HCT116 (cell line): ENCODE measurements around the gene CPEB1. TPM values are rescaled to one million over a fixed set of nuclear protein-coding genes. Genes with fewer than 3 reads are reported as not detected.

Experiments
- ATAC-seq: fragments of 200-7000 bp; cut with Tn5 transposase; 2 replicates; pipeline ENCODE4 v1.9.1; 2020; ENCODE audit warnings: mild to moderate bottlenecking, moderate library complexity
- BruUV-seq: library from RNA; stranded (reverse); fragments of 400-500 nt; replicated peaks from 2 replicates; lab custom pipeline; 2021; lab: Mats Ljungman, UMichigan
- CTCF ChIA-PET: fragments of 300-600 bp; sonication (Branson Sonifier 250); formaldehyde crosslinking; loops from one replicate; lab custom pipeline; 2021; ENCODE audit warnings: antibody characterized with exemption; lab: Charles Lee
- POLR2A ChIA-PET: fragments of 300-600, 350-600 bp; sonication (Branson Sonifier 250); formaldehyde crosslinking; loops from one replicate; lab custom pipeline; 2021; ENCODE audit warnings: antibody characterized with exemption; lab: Charles Lee
- RAD21 ChIA-PET, 2 experiments: fragments of 300-600 bp; sonication (Branson Sonifier 250); formaldehyde crosslinking; loops; one replicate each; lab custom pipeline; 2023; ENCODE audit warnings: low total read pairs in 2 of 2; ENCODE audit not compliant: uncharacterized antibody in 2 of 2, unreplicated experiment in 2 of 2, low non-redundant PET in 1 of 2; lab: Charles Lee
- DNase-seq: peaks from one replicate; pipeline ENCODE4 v3.0.0-alpha.2; 2010; ENCODE audit warnings: low read depth, low spot score
- H2AFZ ChIP-seq: fragments of 200-600 bp; shearing (Covaris generic), sonication (generic); 2 replicates; pipeline ENCODE4 v1.6.1; 2017; ENCODE audit warnings: low read depth, mixed run types, mixed read lengths, antibody characterized with exemption, low read length; ENCODE audit not compliant: poor library complexity, severe bottlenecking
- H3K27ac ChIP-seq: 2 replicates; pipeline ENCODE4 v1.5.1; 2012; ENCODE audit warnings: low read depth, low read length
- H3K27me3 ChIP-seq: fragments of 200-600 bp; sonication (generic); 2 replicates; pipeline ENCODE4 v1.6.1; 2016; ENCODE audit warnings: mixed run types, low read length, mixed read lengths; ENCODE audit not compliant: insufficient read depth
- H3K36me3 ChIP-seq, 2 experiments: fragments of 200-500 bp in 1 of 2; fragments of 200-600 bp in 1 of 2; sonication (Bioruptor generic) in 1 of 2; sonication (generic) in 1 of 2; 2 replicates each; pipeline versions ENCODE4 v1.5.1 to v1.6.1; 2014 to 2016; ENCODE audit warnings: low read length in 2 of 2, inconsistent platforms in 1 of 2, mixed read lengths in 1 of 2, mixed run types in 1 of 2; ENCODE audit not compliant: insufficient read depth in 2 of 2, control insufficient read depth in 1 of 2
- H3K4me1 ChIP-seq, 2 experiments: fragments of 200-600 bp in 1 of 2; sonication (generic) in 1 of 2; 2 replicates each; pipeline versions ENCODE4 v1.5.1 to v1.6.1; 2012 to 2017; ENCODE audit warnings: low read length in 2 of 2, inconsistent platforms in 1 of 2, mild to moderate bottlenecking in 1 of 2, mixed read lengths in 1 of 2, mixed run types in 1 of 2, moderate library complexity in 1 of 2; ENCODE audit not compliant: insufficient read depth in 2 of 2, control insufficient read depth in 1 of 2
- H3K4me2 ChIP-seq: fragments of 200-600 bp; sonication (generic); 2 replicates; pipeline ENCODE4 v1.6.1; 2017; ENCODE audit warnings: mixed run types, low read length, mixed read lengths
- H3K4me3 ChIP-seq, 2 experiments: fragments of 200-600 bp in 1 of 2; sonication (generic) in 1 of 2; replicated peaks in 1 of 2; 2 replicates each; pipeline ENCODE4 v1.5.1; 2011 to 2016; ENCODE audit warnings: low read length in 2 of 2, control low read depth in 1 of 2, low read depth in 1 of 2, mild to moderate bottlenecking in 1 of 2, mixed read lengths in 1 of 2, mixed run types in 1 of 2
- H3K79me2 ChIP-seq: fragments of 200-600 bp; sonication (generic); 2 replicates; pipeline ENCODE4 v1.6.1; 2017; ENCODE audit warnings: mild to moderate bottlenecking, mixed run types, low read length, moderate library complexity, mixed read lengths; ENCODE audit not compliant: insufficient read depth
- H3K9ac ChIP-seq: fragments of 200-600 bp; sonication (generic); 2 replicates; pipeline ENCODE4 v1.6.1; 2016; ENCODE audit warnings: low read length, mixed read lengths
- H3K9me2 ChIP-seq: fragments of 200-600 bp; sonication (generic), shearing (Covaris generic); 2 replicates; pipeline ENCODE4 v1.6.1; 2017; ENCODE audit warnings: mixed run types, mild to moderate bottlenecking, moderate library complexity; ENCODE audit not compliant: insufficient read depth
- H3K9me3 ChIP-seq, 2 experiments: fragments of 200-500 bp in 1 of 2; fragments of 200-600 bp in 1 of 2; sonication (Bioruptor generic) in 1 of 2; sonication (generic) in 1 of 2; 2 replicates each; pipeline ENCODE4 v1.6.1; 2014 to 2017; ENCODE audit warnings: low read length in 2 of 2, mixed read lengths in 2 of 2, inconsistent platforms in 1 of 2, low read depth in 1 of 2, mild to moderate bottlenecking in 1 of 2, mixed run types in 1 of 2, moderate library complexity in 1 of 2; ENCODE audit not compliant: control insufficient read depth in 1 of 2, insufficient read depth in 1 of 2
- H4K20me1 ChIP-seq: fragments of 200-600 bp; sonication (generic), shearing (Covaris generic); 2 replicates; pipeline ENCODE4 v1.6.1; 2017; ENCODE audit warnings: mixed run types, mild to moderate bottlenecking, moderate library complexity; ENCODE audit not compliant: insufficient read depth
- EGR1 ChIP-seq: IDR thresholded peaks from 2 replicates; pipeline ENCODE4 v1.6.1; 2012; ENCODE audit warnings: low read depth
- EZH2 ChIP-seq: fragments of 200-600 bp; sonication (generic); IDR thresholded peaks from 2 replicates; pipeline ENCODE4 v1.6.1; 2017; ENCODE audit warnings: antibody characterized with exemption, mixed run types
- REST ChIP-seq: IDR thresholded peaks from 2 replicates; pipeline ENCODE4 v1.6.1; 2012; ENCODE audit warnings: low read depth
- SRF ChIP-seq: IDR thresholded peaks from 2 replicates; pipeline ENCODE4 v1.6.1; 2012; ENCODE audit warnings: low read depth
- ZFX ChIP-seq: fragments of 450-650 bp; IDR thresholded peaks from 2 replicates; pipeline ENCODE4 v1.6.1; 2017
- ZNF274 ChIP-seq: fragments of 200-500 bp; sonication (Bioruptor generic); IDR thresholded peaks from 2 replicates; pipeline ENCODE4 v1.6.1; 2014; ENCODE audit warnings: mild to moderate bottlenecking, low read depth, low read length, inconsistent platforms
- intact Hi-C: fragments of 100-400 bp; cut with micrococcal nuclease; formaldehyde crosslinking; loops from 2 replicates; pipeline ENCODE4 v1.10.0; 2022
- total RNA-seq: library from RNA; stranded (reverse); gene quantifications from one replicate; pipeline ENCODE4 v1.2.1, GENCODE V29; 2021; ENCODE audit not compliant: unreplicated experiment
- TF ChIP-seq, protein P1 (sequence below): IDR thresholded peaks from 2 replicates; pipeline ENCODE4 v1.6.1; 2012
- TF ChIP-seq, protein P2 (sequence below): IDR thresholded peaks from 2 replicates; pipeline ENCODE4 v1.6.1; 2012

Gene CPEB1
- total RNA-seq, 1 experiment from 2014 or later, result not detected

- H3K4me2 ChIP-seq, result no peak overlapping the region
- no peak for ATAC-seq
- no peaks in the 10 kb centered on the region for H3K4me1 ChIP-seq
- BruUV-seq, result no TSS peak
- ChIA-PET RAD21 (no interaction called here), POLR2A (no interaction called here), CTCF (no interaction called here)
- H3K36me3 ChIP-seq, result no peaks in the 10 kb centered on the region
- no peaks in the 10 kb centered on the region for H3K9me3 ChIP-seq
- no peaks in the 10 kb centered on the region for H3K9me2 ChIP-seq
- no peak overlapping the region for H2AFZ ChIP-seq
- TF ChIP-seq ZFX (no peak), EZH2 (no peak), EGR1 (no peak)
- TF ChIP-seq, protein P1, sequence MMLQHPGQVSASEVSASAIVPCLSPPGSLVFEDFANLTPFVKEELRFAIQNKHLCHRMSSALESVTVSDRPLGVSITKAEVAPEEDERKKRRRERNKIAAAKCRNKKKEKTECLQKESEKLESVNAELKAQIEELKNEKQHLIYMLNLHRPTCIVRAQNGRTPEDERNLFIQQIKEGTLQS, result no peak
- TF ChIP-seq, protein P2, sequence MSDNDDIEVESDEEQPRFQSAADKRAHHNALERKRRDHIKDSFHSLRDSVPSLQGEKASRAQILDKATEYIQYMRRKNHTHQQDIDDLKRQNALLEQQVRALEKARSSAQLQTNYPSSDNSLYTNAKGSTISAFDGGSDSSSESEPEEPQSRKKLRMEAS, result no peak
- H3K79me2 ChIP-seq, result no peaks in the 10 kb centered on the region
- peaks cover 10% of the 10 kb centered on the region; the same call in 1 of the 2 replicates for H3K27me3 ChIP-seq
- H3K27ac ChIP-seq, result no peak overlapping the region
- H3K4me3 ChIP-seq, result no peak overlapping the region
- no peaks in the 10 kb centered on the region for H4K20me1 ChIP-seq
- intact Hi-C loops, result no loop called here
- DNase-seq, result no peak
- H3K9ac ChIP-seq, result no peak overlapping the region
Measured at GRCh38 chr15:82570721-82571508, 76.2 kb downstream of the CPEB1 start.

DNA sequence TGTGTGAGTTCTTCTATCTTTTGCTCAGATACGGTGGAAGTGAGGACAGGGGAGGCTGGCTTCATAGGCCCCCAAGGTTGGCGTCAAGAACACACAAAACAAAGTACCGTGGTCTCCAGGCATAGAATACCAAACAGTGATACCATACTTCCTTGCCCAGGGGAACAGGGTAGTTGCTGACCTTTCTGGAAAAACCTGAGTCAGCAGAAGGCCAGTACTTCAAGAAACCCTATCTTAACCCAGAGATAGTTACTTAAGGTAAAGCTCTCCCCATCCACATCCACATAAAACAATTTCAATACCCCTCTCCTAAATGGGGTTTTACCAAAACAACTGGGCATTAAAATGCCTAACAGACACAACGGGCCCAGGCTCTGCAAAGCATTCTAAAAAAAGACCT lies 77.3 kb downstream of the CPEB1 start:
- RAD21 ChIA-PET, result no interaction called here
- H3K9me2 ChIP-seq, result no peaks in the 10 kb centered on the region
- no peaks in the 10 kb centered on the region for H3K36me3 ChIP-seq
- no peak overlapping the region for H3K4me3 ChIP-seq
- CTCF ChIA-PET, result no interaction called here
- H3K79me2 ChIP-seq, result no peaks in the 10 kb centered on the region
- H3K4me1 ChIP-seq, result no peaks in the 10 kb centered on the region
- no peak for DNase-seq
- BruUV-seq, result no TSS peak
- no peak for ATAC-seq
- intact Hi-C loops, result no loop called here
- peaks cover 5% of the 10 kb centered on the region; the same call in 1 of the 2 replicates for H3K27me3 ChIP-seq
- TF ChIP-seq REST (no peak), SRF (no peak), ZNF274 (no peak)
- H3K9me3 ChIP-seq, result no peaks in the 10 kb centered on the region
- POLR2A ChIA-PET, result interaction anchor here (1.2 kb wide), 1 partner anchor 30 kb away, joined by 3 read pairs; the partner anchor contains the start of gene RPS17
- no peak overlapping the region for H3K9ac ChIP-seq
- no peaks in the 10 kb centered on the region for H4K20me1 ChIP-seq
- H3K27ac ChIP-seq, result no peak overlapping the region
- no peak overlapping the region for H2AFZ ChIP-seq
- no peak overlapping the region for H3K4me2 ChIP-seq
